Vagina (tissue), 2 donors: ENCODE results near the gene TPST2. TPM values are rescaled to one million over a fixed set of nuclear protein-coding genes. Genes with fewer than 3 reads are reported as not detected.
A peak's percentile ranks its signal among the peaks of the same experiment; 100 is the strongest.

Experiments used
- DNase-seq, 2 donors: peaks; one replicate each; pipeline ENCODE4 v3.0.0-alpha.2; 2017; ENCODE audit errors: extremely low spot score in 2 of 2
- H3K27ac ChIP-seq: fragments of 200-600 bp; sonication (generic); one replicate; pipeline ENCODE4 v1.5.1; 2019
- H3K27me3 ChIP-seq: fragments of 200-600 bp; sonication (generic); one replicate; pipeline ENCODE4 v1.5.1; 2019
- H3K36me3 ChIP-seq, 2 donors: fragments of 200-600 bp; sonication (generic); one replicate each; pipeline ENCODE4 v1.5.1; 2017 to 2019
- H3K4me1 ChIP-seq: fragments of 200-600 bp; sonication (generic); one replicate; pipeline ENCODE4 v1.5.1; 2019
- H3K4me3 ChIP-seq, 2 donors: fragments of 200-600 bp; sonication (generic); 1 replicate in 1 of 2; 2 replicates in 1 of 2; pipeline ENCODE4 v1.5.1; 2016 to 2019
- H3K9me3 ChIP-seq: fragments of 200-600 bp; sonication (generic); one replicate; pipeline ENCODE4 v1.5.1; 2019
- CTCF ChIP-seq, 3 experiments: fragments of 450-650 bp in 2 of 3; fragments of 200-600 bp in 1 of 3; sonication (generic) in 1 of 3; IDR thresholded peaks; one replicate each; pipeline ENCODE4 v1.5.1; 2017 to 2019; ENCODE audit warnings: antibody characterized with exemption in 3 of 3, mild to moderate bottlenecking in 2 of 3, moderate library complexity in 2 of 3
- POLR2A ChIP-seq, 2 donors: fragments of 450-650 bp; IDR thresholded peaks; one replicate each; pipeline ENCODE4 v1.6.1; 2017; ENCODE audit warnings: antibody characterized with exemption in 2 of 2, mild to moderate bottlenecking in 2 of 2, moderate library complexity in 2 of 2
- POLR2AphosphoS5 ChIP-seq, 2 donors: sonication (generic); formaldehyde crosslinking; IDR thresholded peaks; one replicate each; pipeline ENCODE4 v1.9.0; 2017; ENCODE audit warnings: antibody characterized with exemption in 2 of 2, mild to moderate bottlenecking in 2 of 2, low read depth in 1 of 2; ENCODE audit not compliant: insufficient read depth in 1 of 2
- intact Hi-C: fragments of 100-400 bp; cut with DNase I; formaldehyde crosslinking; loops from one replicate; pipeline ENCODE4 v1.15.1; 2023
- total RNA-seq: library from RNA; depleted of rRNA; stranded (reverse); fragments of >200 nt; gene quantifications from one replicate; pipeline ENCODE4 v1.2.3, GENCODE V29; 2016

Gene TPST2
- total RNA-seq, 1 donor from 2014 or later = 96.3 TPM

- Histone ChIP-seq H3K27ac (no peak overlapping the region), H3K4me3 (no peak overlapping the region), H3K4me1 (peaks cover 69% of the 10 kb centered on the region), H3K36me3 (peaks cover 0 to 17% of the 10 kb centered on the region in 2 donors), H3K27me3 (no peaks in the 10 kb centered on the region), H3K9me3 (no peaks in the 10 kb centered on the region)
- intact Hi-C loops = no loop called here
- DNase-seq = no peak
- TF ChIP-seq POLR2A (IDR thresholded peaks at IDR 0.05) (no peak), POLR2AphosphoS5 (IDR thresholded peaks at IDR 0.05; ENCODE audit: insufficient read depth in 1 of 2, low read depth in 1 of 2) (peak in 1 of 2 donors; percentile 37), CTCF (IDR thresholded peaks at IDR 0.05) (no peak)
These were observed 108.7 kb downstream of the TPST2 start for GRCh38 chr22:26481112-26481693.

GRCh38 chr22:26480611-26480932, 109.4 kb downstream of the TPST2 start:
- Histone ChIP-seq H3K9me3 (no peaks in the 10 kb centered on the region), H3K27me3 (no peaks in the 10 kb centered on the region), H3K36me3 (peaks cover 0 to 23% of the 10 kb centered on the region in 2 donors), H3K27ac (no peak overlapping the region), H3K4me3 (no peak overlapping the region), H3K4me1 (peaks cover 65% of the 10 kb centered on the region)
- intact Hi-C loops = no loop called here
- no peak for TF ChIP-seq POLR2A (IDR thresholded peaks at IDR 0.05)
- TF ChIP-seq POLR2AphosphoS5 (IDR thresholded peaks at IDR 0.05; ENCODE audit: insufficient read depth in 1 of 2, low read depth in 1 of 2) = no peak
- TF ChIP-seq CTCF (IDR thresholded peaks at IDR 0.05) = no peak
- no peak for DNase-seq

GRCh38 chr22:26479792-26480610, 109.9 kb downstream of the TPST2 start:
- intact Hi-C loops = no loop called here
- H3K4me1 ChIP-seq = peaks cover 60% of the 10 kb centered on the region

GRCh38 chr22:26479043-26479791, 110.7 kb downstream of the TPST2 start:
- Histone ChIP-seq H3K36me3 (peaks cover 0 to 25% of the 10 kb centered on the region in 2 donors), H3K9me3 (no peaks in the 10 kb centered on the region), H3K4me3 (peak overlapping the region in 1 of 2 donors; percentile 1), H3K27ac (no peak overlapping the region), H3K4me1 (peaks cover 52% of the 10 kb centered on the region), H3K27me3 (no peaks in the 10 kb centered on the region)
- intact Hi-C loops = no loop called here
- no peak for DNase-seq
- no peak for TF ChIP-seq CTCF (IDR thresholded peaks at IDR 0.05)
- TF ChIP-seq POLR2AphosphoS5 (IDR thresholded peaks at IDR 0.05; ENCODE audit: insufficient read depth in 1 of 2, low read depth in 1 of 2) = no peak
- TF ChIP-seq POLR2A (IDR thresholded peaks at IDR 0.05) = no peak

More at GRCh38 chr22:26479792-26480610, 109.9 kb downstream of the TPST2 start:
- Histone ChIP-seq H3K9me3 (no peaks in the 10 kb centered on the region), H3K4me3 (peak overlapping the region in 1 of 2 donors; percentile 1), H3K27me3 (no peaks in the 10 kb centered on the region), H3K36me3 (peaks cover 0 to 25% of the 10 kb centered on the region in 2 donors), H3K27ac (no peak overlapping the region)
- TF ChIP-seq POLR2A (IDR thresholded peaks at IDR 0.05) = no peak
- TF ChIP-seq CTCF (IDR thresholded peaks at IDR 0.05) = no peak
- TF ChIP-seq POLR2AphosphoS5 (IDR thresholded peaks at IDR 0.05; ENCODE audit: insufficient read depth in 1 of 2, low read depth in 1 of 2) = no peak
- no peak for DNase-seq
